T-helper 2 cell treated with Interferon-gamma antibody and Interleukin-4, amounts not matched to agents 100 ng/mL and 5 ng/mL, for 36 hours (primary cell): Measurements from ENCODE around the gene PDCD2L. TPM values are rescaled to one million over a fixed set of nuclear protein-coding genes. Genes with fewer than 3 reads are reported as not detected.
"Not testable (repeated sequence)": the region's sequence is repeated elsewhere in the genome, so short reads cannot be mapped to it uniquely, and the experiment has no call there.

Experiments used
- intact Hi-C: fragments of 100-400 bp; cut with micrococcal nuclease; formaldehyde crosslinking; loops from one replicate; pipeline ENCODE4 v1.15.1; 2023
- total RNA-seq: library from RNA; stranded (reverse); gene quantifications from 2 replicates; pipeline ENCODE4 v1.2.3, GENCODE V29; 2022

PDCD2L gene
- total RNA-seq, 1 donor from 2014 or later: 16.4 TPM

DNA sequence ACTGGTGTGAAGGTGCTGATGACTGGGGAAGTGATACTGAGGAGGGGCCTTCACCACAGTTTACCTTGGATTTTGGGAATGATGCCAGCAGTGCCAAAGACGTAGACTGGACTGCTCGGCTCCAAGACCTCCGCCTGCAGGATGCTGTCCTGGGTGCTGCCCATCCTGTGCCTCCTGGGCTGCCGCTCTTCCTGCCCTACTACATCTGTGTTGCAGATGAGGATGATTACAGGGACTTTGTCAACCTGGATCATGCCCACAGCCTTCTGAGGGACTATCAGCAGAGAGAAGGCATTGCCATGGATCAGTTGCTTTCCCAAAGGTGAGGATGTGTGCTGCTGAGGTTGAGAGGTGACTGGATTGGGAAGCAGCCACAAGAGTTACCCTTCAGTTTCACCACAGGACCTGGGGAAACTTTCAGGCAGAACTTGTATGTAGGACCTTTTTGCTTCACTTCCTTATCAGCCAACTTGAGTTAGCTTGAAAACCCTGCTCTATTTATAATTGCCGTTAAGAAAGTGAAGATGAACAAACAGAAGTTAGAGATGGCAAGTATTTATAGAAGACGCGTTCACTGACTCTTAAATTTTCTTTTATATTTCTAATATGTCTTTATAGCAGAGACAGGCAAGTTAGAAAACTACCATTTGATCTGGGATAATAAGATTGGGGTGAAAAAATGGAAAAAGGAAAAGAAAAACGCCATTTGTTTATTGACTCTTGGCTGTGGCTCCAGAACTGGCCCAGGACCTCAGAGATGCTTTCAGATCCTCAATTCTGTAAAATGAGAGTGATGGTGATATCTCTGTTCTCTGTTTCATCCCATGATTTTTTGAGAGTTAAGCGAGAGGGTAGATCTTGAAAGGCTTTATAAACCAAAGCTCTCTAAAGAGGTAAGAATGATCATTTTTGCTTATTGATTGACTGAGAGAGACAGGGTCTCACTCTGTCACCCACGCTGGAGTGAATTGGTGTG, 5.3 kb downstream of the PDCD2L start:
- intact Hi-C loops: loop anchor here (10.0 kb wide), 1 partner anchor 235 kb away; the partner anchor contains the start of gene LSM14A

DNA sequence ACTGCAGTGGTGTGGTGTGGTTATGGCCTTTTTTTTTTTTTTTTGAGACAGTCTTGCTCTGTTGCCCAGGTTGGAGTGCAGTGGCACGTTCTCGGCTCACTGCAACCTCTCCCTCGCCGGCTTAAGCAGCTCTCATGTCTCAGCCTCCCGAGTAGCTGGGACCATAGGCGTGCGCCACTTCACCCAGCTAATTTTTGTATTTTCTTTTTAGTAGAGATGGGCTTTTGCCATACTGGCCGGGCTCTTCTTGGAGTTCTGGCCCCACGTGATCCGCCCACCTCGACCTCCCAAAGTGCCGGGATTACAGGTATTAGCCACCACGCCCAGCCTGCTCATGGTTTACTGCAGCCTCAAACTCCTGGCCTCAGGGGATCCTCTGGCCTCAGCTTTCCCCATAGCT, 7.0 kb downstream of the PDCD2L start:
- intact Hi-C loops: no loop called here

DNA sequence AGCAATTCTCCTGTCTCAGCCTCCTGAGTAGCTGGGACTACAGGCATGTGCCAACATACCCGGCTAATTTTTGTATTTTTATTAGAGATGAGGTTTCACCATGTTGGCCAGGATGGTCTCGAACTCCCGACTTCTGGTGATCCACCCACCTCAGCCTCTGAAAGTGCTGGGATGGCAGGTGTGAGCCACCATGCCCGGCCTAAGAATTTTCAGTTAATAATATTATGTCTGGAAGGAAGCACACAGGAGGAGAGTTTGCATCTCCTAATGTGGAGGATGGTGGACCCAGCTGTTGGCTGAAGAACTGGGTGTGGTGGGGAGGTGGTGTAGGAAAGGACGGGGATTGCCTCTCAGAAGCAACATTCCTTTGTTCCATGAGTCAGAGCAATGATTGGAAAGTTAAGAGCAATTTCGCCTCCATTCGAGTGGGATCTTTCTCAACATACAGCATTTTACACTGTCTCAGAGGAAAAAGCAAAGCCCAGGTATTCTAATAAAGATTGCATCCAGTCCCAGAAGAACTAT, 11.9 kb downstream of the PDCD2L start:
- intact Hi-C loops: no loop called here

DNA sequence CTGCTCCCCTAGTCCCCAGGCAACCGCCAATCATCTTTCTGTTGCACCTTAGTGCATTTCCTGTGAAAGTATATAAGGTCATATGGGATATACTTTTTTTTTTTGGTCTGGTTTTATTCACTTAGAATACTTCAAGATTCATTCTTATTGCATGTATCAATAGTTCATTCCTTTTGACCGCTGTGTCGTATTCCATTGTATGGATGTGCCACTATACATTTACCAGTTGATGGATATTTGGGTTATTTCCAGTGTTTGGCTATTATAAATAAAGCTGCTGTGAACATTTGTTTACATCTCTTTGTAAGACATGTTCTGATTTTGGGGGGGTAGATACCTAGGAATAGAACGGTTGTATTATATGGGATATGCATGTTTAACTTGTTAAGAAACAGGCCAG, 14.1 kb downstream of the PDCD2L start:
- intact Hi-C loops: no loop called here

DNA sequence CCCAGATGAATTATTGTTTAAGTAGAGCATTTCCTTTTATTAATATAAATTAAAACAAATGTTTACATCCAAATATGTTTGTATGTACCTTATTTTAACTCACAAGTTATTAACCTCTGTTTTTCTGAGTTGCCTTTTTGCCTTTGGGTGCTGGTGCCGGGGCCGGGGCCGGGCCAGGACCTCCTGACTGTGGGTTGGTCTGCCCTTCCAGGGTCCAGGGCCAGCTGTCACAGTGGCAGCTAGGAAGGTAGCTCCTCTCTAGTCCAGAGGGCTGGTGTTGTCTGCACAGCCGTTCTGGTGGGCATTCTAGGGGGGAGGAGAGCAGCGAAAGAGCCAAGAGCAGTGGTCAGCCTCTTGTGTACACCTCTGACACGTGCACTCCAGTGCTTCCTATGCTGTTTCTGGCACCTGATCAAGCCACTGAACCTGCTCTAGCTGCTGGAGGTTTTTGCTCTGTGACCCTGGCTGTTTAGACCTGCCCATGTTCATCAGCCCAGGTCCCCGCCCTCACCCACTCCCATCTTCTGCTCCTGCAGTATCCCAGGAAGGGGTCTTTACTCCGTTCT, 22.0 kb downstream of the PDCD2L start:
- intact Hi-C loops: loop anchor here (10.0 kb wide), 1 partner anchor 171 kb away; the partner anchor contains the start of gene GARRE1

DNA sequence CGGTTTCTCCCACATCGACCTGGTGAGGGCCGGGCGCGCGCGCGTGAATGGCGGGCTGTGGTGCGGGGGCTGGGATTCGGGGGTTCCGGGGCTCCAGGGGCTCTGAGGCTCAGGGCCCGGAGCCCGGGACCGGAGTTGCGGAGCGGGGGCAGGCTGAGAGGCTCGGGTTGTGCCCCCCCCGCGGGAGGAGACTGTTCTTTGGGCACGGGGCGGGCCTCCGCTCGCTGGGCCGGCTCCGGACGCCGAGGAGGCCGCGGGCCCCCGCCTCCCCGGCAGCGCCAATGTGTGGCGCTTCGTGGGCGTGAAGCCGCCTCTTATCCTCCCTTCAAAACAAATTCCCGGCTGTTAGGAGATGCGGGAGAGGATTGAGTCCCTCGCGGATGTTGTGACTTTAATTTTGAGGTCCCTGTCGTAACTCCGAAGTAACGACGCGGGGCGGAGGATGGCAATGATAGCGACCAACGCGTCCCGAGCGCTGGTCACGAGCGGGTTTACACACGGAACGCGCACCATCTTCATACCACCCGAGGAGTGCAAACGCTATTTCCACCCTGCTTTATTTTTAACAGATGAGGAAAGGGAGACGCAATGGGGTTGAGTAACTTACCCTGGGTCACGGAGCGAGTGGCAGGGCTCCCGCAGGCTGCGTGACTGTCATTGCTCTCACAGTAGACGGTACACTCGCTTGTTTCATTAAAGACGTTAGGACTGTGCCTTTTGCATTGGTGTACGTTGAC, 24.5 kb downstream of the PDCD2L start:
- intact Hi-C loops: loop anchor here (1.0 to 10.0 kb wide), 4 partner anchors 63 to 344 kb away; partner anchors contain the start of genes GARRE1, GPI and ZNF599

DNA sequence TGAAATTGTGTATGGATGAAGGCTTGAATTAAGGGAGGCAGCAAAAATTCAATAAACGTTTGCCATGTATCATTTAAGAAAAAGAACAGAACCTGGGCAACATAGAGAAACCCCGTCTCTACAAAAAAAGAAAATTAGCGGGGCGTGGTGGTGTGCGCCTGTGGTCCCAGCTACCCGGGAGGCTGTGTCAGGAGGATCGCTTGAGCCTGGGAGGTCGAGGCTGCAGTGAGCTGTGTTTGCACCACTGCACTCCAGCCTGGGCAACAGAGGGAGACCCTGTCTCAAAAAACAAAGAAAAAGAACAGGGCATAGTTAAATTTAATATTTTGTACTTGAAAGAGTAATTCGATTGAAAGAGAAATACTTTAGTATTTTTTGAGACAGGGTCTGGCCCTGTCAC, 25.4 kb downstream of the PDCD2L start:
- intact Hi-C loops: loop anchor here (2.0 to 10.0 kb wide), 3 partner anchors 71 to 343 kb away; partner anchors contain the start of genes GARRE1 and ZNF599

DNA sequence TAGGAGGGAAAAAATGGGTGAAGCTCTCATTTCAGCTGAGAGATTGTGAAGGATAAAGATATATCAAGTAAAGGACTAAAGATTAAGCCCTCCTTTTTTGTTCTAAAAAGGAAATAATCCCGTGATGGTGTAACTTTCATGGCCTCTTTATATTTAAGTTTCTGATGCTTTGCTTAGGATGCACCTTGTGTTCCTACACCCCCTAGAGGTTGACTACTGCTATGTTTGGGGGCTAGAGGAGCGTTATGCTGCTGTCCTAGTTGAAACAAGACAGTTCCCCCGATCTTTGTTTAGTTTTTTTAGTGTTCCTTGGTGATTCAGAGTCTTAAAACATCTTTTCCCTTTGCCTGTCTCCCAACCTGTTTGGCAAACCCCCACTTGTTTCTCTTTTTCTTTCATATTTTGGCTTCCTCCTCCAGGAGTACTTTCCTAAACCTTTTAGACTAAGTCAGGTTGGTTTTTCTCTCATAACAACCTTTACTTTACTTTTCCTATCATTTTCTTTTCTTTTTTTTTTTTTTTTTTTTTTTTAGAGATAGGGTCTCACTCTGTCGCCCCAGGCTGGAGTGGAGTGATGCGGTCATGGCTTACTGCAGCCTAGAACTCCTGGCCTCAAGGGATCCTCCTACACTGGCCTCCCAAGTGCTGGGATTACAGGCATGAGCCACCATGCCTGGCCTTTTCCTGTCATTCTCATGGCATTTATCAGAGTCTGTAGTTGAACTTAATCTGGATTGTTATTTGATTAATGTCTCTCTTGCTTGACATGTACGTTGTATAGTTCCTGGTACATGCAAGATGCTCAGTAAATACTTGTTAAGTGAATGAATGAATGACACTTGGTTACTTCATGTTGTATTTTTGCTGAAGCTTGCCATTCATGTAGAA, 26.8 kb downstream of the PDCD2L start:
- intact Hi-C loops: loop anchor here (1.0 to 5.0 kb wide), 2 partner anchors 27 to 44 kb away; partner anchors contain the start of gene PDCD2L

DNA sequence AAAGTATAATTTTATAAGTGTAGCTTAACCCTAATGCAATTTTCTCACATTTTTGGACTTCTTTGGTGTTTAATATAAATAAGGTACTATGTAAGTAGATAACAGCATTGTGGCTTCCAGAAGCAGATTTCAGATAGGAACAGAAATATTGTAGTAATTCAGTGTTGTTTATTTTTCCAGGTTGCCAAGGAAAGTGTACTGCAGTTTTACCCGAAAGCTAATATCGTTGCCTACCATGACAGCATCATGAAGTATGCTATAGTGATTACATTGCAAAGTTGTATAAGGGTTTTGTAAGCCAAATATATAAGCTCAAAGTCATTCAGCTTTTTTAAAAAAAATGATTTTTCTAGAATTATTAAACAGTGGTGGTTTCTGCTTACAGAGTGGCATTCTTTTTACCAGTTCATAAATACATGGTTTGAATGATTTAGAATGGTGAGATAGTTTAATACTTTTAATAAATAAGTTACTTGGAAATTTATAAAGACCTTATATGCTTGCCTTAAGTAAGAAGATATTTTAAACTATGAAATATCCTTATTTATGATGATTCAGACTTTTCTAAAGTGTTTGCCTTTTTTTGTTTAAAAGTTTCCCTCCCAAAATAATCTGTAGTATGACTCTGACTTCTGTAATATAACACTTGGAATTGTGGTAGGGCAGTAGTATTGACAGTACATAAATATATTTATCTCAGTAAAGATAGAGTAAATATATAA, 27.6 kb downstream of the PDCD2L start:
- intact Hi-C loops: loop anchor here (5.0 kb wide), 1 partner anchor 45 kb away; no protein-coding TSS in a partner anchor

DNA sequence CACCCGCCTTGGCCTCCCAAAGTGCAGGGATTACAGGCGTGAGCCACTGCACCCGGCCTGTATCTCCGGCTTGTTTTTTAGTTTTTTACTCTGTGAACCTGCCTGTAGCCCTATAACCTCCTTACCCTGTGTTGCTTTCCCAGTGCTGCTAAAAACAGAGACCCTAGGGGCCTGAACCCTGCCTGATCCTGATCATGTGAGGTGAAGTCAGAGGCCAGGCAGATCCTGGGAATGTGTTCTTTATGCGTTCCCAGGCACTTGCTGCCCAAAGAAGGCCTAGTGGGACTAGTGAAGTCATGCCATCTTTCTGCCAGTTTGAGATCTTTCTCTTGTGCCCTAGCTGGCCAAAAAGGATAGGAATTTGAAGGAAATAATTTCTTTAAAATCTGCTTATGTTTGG, 28.6 kb downstream of the PDCD2L start:
- intact Hi-C loops: loop anchor here (5.0 kb wide), 1 partner anchor 45 kb away; no protein-coding TSS in a partner anchor

DNA sequence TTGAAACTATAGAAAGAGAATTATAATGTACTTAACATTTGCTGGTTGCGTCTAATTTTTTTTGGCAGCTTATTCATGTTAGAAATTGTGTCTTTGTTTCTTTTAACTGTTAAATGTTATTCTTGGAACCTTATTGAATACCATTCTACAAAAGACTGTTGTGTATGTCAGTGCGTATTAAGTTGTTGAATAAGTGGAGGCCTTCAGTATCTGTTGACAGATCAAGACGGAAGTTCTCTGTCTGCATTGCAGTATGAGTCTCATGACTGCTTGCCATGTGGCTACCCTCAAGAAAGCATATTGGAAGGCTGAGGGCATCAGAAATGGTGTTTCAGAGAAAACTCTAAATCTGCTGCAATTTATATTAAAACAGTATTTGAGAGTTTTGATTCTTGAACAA, 32.5 kb downstream of the PDCD2L start:
- intact Hi-C loops: no loop called here

DNA sequence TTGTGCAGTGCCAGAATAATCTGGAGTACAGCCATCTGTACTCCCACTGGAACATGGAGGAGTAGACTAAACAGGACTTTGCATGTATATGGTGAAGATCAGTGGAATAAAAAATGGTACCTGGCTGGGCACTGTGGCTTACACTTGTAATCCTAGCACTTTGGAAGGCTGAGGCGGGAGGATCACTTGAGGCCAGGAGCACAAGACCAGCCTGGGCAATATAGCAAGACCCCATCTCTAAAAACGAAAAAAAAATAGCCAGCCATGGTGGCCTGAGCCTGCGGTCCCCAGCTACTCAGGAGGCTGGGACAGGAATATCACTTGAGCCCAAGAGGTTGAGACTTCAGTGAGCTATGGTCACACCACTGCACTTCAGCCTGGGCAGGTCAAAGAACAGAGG, 44.0 kb downstream of the PDCD2L start:
- intact Hi-C loops: no loop called here

DNA sequence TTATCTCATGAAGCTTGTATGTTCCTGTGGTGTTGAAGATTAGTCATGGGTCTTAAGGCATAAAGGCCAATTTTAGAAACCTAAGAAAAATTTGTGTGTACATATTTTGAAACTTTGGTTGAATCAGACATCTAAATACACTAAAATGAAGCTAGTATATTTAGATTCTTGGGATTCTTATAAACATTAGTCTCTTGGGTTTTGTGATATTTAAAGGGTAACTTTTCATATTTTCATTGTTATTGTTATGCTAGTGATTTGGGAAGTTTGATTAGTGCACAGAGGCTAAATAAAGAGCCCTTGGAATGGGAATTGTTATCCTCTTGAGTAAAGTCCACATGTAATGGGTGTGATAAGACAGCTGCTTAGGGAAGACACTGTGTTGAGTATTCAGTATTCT, 48.5 kb downstream of the PDCD2L start:
- intact Hi-C loops: no loop called here

DNA sequence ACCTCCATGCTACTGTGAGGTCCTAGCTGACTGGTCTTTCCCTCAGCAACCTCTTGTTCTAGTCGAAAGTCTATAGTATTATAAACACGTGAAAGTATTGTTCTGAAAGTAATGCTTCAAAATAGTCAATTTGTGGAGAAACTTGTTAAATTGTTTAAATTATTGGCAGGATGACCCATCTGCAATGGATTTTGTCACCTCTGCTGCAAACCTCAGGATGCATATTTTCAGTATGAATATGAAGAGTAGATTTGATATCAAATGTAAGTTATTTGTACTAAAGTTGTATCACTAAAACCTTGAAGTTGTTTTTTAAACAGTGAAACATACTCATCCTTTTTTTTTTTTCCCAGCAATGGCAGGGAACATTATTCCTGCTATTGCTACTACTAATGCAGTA, 49.9 kb downstream of the PDCD2L start:
- intact Hi-C loops: no loop called here

DNA sequence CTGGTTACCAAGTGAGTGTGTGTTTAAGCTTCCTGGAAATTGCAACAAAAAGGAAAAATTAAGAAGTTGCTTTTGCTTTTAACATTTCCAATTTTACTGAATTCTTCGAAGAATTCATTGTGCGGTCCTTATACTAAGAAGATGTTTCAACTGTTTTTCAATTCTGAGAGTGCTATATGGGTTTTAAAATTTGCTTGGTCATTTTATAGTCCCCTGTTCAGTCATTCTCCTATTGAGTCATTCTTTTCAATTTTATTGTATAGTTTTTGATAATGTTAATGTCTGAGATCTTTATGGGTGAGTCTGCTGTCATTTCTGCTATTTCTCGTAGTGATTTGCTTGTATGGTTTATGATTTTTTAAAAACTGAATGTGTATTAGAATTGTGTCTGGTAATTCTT, 50.5 kb downstream of the PDCD2L start:
- intact Hi-C loops: no loop called here

DNA sequence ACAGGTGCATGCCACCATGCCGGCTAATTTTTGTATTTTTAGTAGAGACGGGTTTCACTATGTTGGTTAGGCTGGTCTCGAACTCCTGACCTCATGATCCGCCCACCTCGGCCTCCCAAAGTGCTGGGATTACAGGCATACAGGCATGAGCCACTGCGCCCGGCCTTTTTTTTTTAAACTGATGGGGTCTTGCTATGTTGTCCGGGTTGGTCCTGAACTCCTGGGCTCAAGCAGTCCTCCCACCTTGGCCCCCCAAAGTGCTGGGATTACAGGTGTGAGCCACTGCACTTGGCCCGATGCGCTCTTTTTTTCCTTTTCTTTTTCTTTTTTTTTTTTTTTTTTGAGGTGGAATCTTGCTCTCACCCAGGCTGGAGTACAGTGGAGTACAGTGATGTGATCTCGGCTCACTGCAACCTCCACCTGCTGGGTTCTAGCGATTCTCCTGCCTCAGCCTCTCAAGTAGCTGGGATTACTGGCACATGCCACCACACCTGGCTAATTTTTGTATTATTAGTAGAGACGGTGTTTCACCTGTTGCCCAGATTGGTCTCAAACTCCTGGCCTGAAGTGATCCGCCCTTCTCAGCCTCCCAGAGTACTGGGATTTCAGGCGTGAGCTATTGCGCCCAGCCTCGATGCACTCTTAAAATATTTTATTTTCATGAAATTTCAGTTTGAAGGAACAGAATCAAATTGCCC, 51.7 kb downstream of the PDCD2L start:
- intact Hi-C loops: not testable (repeated sequence)

DNA sequence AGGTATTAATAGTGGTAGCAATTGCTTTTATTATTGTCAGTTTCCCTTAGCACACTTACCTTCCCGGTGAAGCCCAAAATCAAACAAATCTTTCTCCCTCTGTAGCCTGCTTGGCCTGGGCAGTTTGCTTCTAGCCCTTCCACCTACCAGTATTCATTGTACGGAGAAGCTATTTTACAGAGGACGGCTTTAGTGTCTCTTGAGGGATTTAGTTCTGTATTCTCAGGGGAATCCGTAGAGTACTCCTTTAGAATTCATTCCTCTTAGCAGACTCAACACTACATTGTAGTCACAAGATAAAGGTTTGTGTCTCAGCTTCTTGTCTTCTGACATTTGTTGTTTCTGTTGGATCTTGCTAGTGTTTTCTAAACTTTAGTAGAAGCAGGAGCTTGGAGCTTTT, 53.2 kb downstream of the PDCD2L start:
- intact Hi-C loops: no loop called here

DNA sequence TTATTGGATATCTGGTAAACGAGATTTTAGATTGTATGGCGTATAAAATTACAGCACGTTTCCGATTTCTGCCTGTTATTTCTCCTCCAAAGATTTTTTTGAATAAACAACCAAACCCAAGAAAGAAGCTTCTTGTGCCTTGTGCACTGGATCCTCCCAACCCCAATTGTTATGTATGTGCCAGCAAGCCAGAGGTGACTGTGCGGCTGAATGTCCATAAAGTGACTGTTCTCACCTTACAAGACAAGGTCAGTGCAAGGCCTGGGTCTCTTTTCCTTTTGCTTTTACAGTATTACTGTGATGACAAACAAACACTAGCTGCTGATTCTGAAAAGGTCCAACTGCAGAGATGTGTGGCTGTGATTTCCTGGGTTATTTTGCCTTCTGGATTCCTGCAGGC, 54.5 kb downstream of the PDCD2L start:
- intact Hi-C loops: no loop called here

DNA sequence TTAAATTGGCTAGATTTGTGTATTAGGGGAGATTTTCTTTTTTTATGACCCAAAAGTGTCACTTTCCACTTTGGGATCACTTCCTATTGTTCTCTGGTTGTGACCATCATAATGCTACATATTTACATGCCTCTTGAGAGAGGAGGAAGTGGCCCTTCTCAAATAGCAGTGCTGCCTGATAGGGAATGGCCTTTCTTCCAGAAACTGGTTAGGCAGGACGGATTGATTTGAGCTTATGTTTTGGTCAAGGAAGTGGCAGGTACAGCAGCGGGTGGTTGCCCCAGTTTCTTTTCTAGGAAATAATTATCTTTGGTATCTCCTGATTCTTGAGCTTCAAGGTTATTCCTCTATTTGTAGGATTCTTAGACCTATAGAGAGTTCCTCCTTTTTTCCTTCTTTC, 55.4 kb downstream of the PDCD2L start:
- intact Hi-C loops: no loop called here
